GM18868 (cell line): ENCODE data around the gene FCAR.
"Not testable (repeated sequence)": the region's sequence is repeated elsewhere in the genome, so short reads cannot be mapped to it uniquely, and the experiment has no call there.

Experiments used
- ATAC-seq: cut with Tn5 transposase; IDR thresholded peaks from one replicate; pipeline ENCODE4 v1.9.1; 2021; ENCODE audit warnings: mild to moderate bottlenecking, moderate library complexity; ENCODE audit not compliant: unreplicated experiment

The FCAR gene

GRCh38 chr19:54873990-54874389 lies at the start of gene FCAR:
FCAR (plus strand) TSS chr19:54874235; CDS start chr19:54874290, 55 bp downstream.
- no peak for ATAC-seq

GRCh38 chr19:54824416-54824815 lies 49.6 kb upstream of the FCAR start:
- ATAC-seq, result not testable (repeated sequence)

GRCh38 chr19:54825326-54825725 lies 48.7 kb upstream of the FCAR start:
- ATAC-seq, result not testable (repeated sequence)

GRCh38 chr19:54828064-54828463 lies 46.0 kb upstream of the FCAR start:
- ATAC-seq, result not testable (repeated sequence)

DNA sequence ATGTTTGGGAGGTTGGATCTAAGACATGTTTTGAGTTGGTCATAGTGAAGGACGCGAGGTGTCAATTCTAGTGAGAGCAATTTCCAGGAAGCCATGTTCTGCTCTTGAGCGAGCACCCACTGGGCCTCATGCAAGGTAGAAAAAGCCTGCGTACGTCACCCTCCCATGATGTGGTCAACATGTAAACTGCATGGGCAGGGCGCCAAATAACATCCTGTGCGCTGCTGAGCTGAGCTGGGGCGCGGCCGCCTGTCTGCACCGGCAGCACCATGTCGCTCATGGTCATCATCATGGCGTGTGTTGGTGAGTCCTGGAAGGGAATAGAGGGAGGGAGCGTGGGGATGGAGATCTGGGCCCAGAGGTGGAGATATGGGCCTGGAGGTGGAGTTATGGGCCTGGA lies 41.5 kb upstream of the FCAR start, which contains the start of gene KIR2DS4:
KIR2DS4 (plus strand) TSS at position 181 of the 400 bp plus-strand sequence.
- ATAC-seq, result not testable (repeated sequence)

DNA sequence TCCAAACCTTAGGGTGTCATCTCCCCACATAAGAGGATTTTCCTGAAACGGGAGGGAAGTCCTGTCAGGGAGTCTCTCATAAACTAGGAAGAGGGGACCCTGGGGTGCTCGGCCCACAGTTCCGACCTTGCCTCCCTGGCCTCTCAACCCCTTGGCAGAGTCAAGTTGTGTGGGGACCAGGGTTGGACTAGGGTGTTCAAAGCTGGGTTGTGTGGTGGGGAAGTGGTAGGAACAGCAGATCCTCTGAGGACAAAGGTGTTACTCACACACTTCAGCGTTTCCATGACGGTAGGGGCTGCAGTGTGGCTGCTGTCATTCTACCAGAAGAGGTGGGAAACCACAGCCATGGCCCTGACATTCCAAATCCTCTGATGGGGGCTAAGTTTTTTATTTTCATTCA lies 38.9 kb upstream of the FCAR start:
- not testable (repeated sequence) for ATAC-seq

GRCh38 chr19:54837522-54837921 lies 36.5 kb upstream of the FCAR start:
- not testable (repeated sequence) for ATAC-seq

GRCh38 chr19:54843171-54843570 lies 30.9 kb upstream of the FCAR start:
- not testable (repeated sequence) for ATAC-seq

DNA sequence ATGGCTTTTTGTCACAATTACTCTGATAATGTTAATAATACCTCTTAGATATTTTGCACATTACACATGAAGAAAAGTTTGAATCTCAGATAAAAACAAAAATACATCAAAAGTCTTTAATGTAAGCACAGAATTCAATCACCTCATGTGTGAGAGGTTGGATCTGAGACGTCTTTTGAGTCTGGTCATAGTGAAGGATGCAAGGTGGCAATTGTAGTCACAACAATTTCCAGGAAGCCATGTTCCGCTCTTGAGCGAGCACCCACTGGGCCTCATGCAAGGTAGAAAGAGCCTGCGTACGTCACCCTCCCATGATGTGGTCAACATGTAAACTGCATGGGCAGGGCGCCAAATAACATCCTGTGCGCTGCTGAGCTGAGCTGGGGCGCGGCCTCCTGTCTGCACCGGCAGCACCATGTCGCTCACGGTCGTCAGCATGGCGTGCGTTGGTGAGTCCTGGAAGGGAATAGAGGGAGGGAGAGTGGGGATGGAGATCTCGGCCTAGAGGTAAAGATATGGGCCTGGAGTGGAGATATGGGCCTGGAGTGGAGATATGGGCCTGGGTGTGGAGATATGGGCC lies 23.9 kb upstream of the FCAR start, which contains the start of gene KIR3DL2:
KIR3DL2 (plus strand) TSS at position 383 of the 580 bp plus-strand sequence; CDS start at position 416, 33 bp downstream.
- ATAC-seq, result not testable (repeated sequence)

DNA sequence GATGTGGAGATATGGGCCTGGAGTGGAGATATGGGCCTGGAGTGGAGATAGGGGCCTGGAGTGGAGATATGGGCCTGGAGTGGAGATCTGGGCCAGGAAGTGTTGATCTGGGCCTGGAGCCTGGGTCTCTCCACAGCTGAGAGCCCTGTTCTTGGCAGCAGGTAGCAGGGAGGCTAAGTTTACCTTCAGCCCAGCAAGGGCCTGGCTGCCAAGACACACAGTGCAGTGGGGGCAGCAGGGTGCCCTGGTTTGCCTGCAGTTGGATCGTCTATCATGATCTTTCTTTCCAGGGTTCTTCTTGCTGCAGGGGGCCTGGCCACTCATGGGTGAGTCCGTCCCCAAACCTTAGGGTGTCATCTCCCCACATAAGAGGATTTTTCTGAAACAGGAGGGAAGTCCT lies 23.1 kb upstream of the FCAR start:
- no peak for ATAC-seq

DNA sequence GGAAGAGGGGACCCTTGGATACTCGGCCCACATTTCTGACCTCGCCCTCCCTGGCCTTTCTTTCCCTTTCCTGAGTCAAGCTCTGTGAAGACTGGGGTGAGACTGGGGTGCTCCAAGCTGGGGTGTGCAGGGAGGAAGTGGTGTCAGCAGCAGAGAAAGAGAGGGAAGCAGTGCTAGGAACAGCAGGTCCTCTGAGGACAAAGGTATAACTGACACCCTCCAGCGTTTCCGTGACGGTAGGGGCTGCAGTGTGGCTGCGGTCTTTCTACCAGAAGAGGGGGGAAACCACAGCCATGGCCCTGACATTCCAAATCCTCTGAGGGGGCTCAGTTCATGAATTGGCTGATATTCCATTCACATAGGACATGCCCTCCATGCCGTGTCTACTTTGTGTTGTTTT lies 22.7 kb upstream of the FCAR start:
- ATAC-seq, result no peak

DNA sequence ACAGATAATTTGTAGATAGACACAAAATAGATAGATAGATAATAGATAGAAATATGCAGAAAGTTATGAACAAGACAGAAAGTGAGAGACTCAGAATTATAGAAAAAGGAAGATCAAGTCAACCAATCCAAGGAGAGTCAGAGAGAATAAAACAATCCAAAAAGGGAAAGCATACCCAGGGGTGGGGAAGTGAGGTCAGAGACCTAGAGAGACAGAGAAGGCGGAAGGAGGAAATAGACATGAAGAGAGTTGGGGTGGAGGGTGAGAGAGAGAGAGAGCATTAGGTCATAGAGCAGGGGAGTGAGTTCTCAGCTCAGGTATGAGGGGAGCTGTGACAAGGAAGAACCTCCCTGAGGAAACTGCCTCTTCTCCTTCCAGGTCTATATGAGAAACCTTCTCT lies 18.8 kb upstream of the FCAR start:
- not testable (repeated sequence) for ATAC-seq

GRCh38 chr19:54858476-54858875 lies 15.6 kb upstream of the FCAR start:
- not testable (repeated sequence) for ATAC-seq

DNA sequence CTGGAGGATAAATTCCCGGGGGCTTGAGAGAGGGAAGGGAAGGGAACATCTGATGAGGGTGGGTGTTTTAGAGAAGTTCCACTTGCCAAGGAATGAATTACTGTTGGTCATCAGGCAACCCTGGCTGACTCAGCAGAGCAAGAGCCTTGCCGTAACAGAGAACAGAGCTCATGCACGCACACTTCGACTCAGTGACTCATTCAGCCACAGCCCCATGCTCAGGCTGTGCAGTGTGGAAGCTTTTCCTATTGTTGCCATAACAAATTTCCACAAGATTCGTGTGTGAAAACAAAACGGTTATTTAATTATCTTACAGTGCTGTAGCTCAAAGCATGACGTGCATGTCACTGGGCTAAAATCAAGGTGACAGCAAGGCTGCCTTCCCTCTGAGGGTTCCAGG lies 14.6 kb upstream of the FCAR start:
- not testable (repeated sequence) for ATAC-seq

GRCh38 chr19:54863459-54863858 lies 10.6 kb upstream of the FCAR start:
- ATAC-seq, result not testable (repeated sequence)

- no peak for ATAC-seq
Measured at GRCh38 chr19:54871696-54872095, 2.3 kb upstream of the FCAR start.

DNA sequence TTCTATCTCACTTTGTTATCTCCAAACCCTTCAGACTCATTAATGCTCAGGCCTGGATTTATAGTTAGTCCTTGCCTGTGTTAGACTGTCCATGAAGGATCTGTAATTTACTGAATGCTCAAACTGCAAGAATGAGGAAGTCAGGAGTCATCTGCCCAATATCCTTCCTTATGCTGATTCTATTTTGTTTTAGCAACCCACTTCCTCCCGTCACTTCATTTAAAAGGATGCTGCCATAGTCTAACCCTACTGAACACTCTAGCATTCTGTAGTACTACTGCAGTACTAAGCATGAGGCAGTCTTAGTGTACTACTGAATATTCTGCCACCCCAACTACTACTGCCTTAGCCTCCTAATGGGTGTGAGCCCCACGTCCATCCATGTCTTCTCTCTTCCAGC lies 1.5 kb downstream of the FCAR start:
- ATAC-seq, result no peak

- no peak for ATAC-seq
Measured at GRCh38 chr19:54877471-54877870, 3.4 kb downstream of the FCAR start.

GRCh38 chr19:54881884-54882283 lies 7.8 kb downstream of the FCAR start:
- no peak for ATAC-seq

GRCh38 chr19:54882758-54883157 lies 8.7 kb downstream of the FCAR start:
- ATAC-seq, result no peak

- no peak for ATAC-seq
Measured at GRCh38 chr19:54883228-54883627, 9.2 kb downstream of the FCAR start.

DNA sequence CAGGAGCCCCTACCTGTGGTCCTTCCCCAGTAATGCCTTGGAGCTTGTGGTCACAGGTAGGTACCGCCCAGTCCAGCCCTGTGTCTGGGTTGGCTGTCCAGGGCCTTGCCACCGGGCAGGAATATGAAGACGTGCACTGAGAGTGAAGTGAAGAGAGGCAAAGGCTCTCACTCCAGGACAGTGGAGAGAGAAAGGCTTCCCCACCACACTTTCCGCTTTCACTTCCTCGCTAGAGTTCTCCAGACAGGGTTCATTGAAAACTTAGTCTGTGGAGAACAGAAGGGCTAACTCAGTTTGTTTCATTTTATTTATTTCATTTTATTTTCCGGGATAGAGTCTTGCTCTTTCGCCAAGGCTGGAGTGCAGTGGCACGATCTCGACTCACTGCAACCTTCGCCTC lies 14.2 kb downstream of the FCAR start:
- no peak for ATAC-seq

- ATAC-seq, result no peak
Measured at GRCh38 chr19:54889566-54889965, 15.5 kb downstream of the FCAR start.
